ENCODE data around the gene CNTNAP2. TPM values are rescaled to one million over a fixed set of nuclear protein-coding genes. Genes with fewer than 3 reads are reported as not detected.

CNTNAP2 gene
- total and polyA plus RNA-seq, 4 experiments from 2014 or later, result 0.19 to 0.50 (median 0.20) TPM; not detected in 1

GRCh38 chr7:146635205-146636032 is 518.8 kb downstream of the CNTNAP2 start:
- H3K9me3 ChIP-seq (ENCODE audit: control insufficient read depth in 1 of 2, low read length in 2 of 2), result no peaks in the 10 kb centered on the region
- no peaks in the 10 kb centered on the region for H3K4me1 ChIP-seq (ENCODE audit: insufficient read depth, low read length)
- intact Hi-C loops (cut with micrococcal nuclease), result no loop called here
- ChIA-PET POLR2A (ENCODE audit: partially characterized antibody) (no interaction called here), CTCF (ENCODE audit: partially characterized antibody) (no interaction called here)
- no peak overlapping the region for H3K27ac ChIP-seq (ENCODE audit: low read depth, low read length)
- H3K27ac Mint-ChIP-seq, result no peak overlapping the region
- H3K4me1 Mint-ChIP-seq, result no peaks in the 10 kb centered on the region
- no peaks in the 10 kb centered on the region for H3K27me3 ChIP-seq (ENCODE audit: insufficient read depth, low read length)
- no peak overlapping the region for H3K4me3 Mint-ChIP-seq
- peaks cover 0 to 13% (median 6%) of the 10 kb centered on the region in 8 donors for H3K9me3 Mint-ChIP-seq
- no peak for DNase-seq
- H3K4me3 ChIP-seq (ENCODE audit: low read length in 2 of 2), result no peak overlapping the region
- no peaks in the 10 kb centered on the region for H3K36me3 ChIP-seq (ENCODE audit: insufficient read depth, low read length)
- no peaks in the 10 kb centered on the region for H3K27me3 Mint-ChIP-seq
- H3K36me3 Mint-ChIP-seq, result no peaks in the 10 kb centered on the region

DNA sequence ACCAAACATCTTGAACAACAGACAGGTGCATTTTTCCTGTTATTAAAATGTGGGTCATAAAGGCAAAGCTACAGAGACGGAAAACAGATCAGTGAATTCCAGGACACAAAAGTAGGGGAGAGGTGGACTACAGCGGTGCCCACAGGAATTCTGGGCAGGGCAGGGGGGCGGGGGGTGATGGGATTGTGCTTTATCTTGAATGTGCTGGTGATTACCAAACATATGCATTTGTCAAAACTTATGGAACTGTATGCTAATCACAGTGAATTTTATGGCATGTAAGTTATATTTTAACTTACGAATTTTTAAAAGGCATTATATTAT is 519.4 kb downstream of the CNTNAP2 start:
- Mint-ChIP-seq H3K9me3 (peaks cover 0 to 10% (median 3%) of the 10 kb centered on the region in 8 donors), H3K4me3 (no peak overlapping the region), H3K27ac (no peak overlapping the region), H3K4me1 (no peaks in the 10 kb centered on the region), H3K27me3 (no peaks in the 10 kb centered on the region), H3K36me3 (no peaks in the 10 kb centered on the region)
- no peaks in the 10 kb centered on the region for H3K4me1 ChIP-seq (ENCODE audit: insufficient read depth, low read length)
- no peak overlapping the region for H3K27ac ChIP-seq (ENCODE audit: low read depth, low read length)
- DNase-seq, result no peak
- POLR2A ChIA-PET (ENCODE audit: partially characterized antibody), result no interaction called here
- CTCF ChIA-PET (ENCODE audit: partially characterized antibody), result no interaction called here
- no peaks in the 10 kb centered on the region for H3K36me3 ChIP-seq (ENCODE audit: insufficient read depth, low read length)
- H3K27me3 ChIP-seq (ENCODE audit: insufficient read depth, low read length), result no peaks in the 10 kb centered on the region
- H3K9me3 ChIP-seq (ENCODE audit: control insufficient read depth in 1 of 2, low read length in 2 of 2), result no peaks in the 10 kb centered on the region
- no peak overlapping the region for H3K4me3 ChIP-seq (ENCODE audit: low read length in 2 of 2)
- intact Hi-C loops (cut with micrococcal nuclease), result no loop called here

DNA sequence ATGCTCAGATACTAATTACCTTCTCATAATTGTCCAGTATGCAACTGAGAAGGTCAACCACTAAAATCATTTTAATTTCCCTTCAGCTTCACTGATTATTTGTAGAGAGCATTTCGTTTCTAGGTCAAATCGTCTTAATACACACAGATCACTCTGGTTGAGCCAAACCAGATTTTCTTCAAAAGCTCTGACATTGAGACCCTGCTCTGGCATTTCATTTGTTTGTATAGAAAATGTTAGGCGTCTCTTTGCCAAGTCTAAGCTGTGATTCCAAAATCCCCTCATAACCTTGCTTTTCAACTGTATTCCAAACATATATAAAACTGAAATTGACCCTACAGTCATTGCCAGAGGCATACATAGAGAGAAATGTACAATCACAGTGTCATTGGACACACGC is 520.0 kb downstream of the CNTNAP2 start:
- no peaks in the 10 kb centered on the region for H3K9me3 ChIP-seq (ENCODE audit: control insufficient read depth in 1 of 2, low read length in 2 of 2)
- no peaks in the 10 kb centered on the region for H3K4me1 Mint-ChIP-seq
- H3K4me3 Mint-ChIP-seq, result no peak overlapping the region
- H3K4me1 ChIP-seq (ENCODE audit: insufficient read depth, low read length), result no peaks in the 10 kb centered on the region
- no peaks in the 10 kb centered on the region for H3K36me3 ChIP-seq (ENCODE audit: insufficient read depth, low read length)
- no peak for DNase-seq
- ChIA-PET CTCF (ENCODE audit: partially characterized antibody) (no interaction called here), POLR2A (ENCODE audit: partially characterized antibody) (no interaction called here)
- no peak overlapping the region for H3K27ac ChIP-seq (ENCODE audit: low read depth, low read length)
- no peaks in the 10 kb centered on the region for H3K27me3 ChIP-seq (ENCODE audit: insufficient read depth, low read length)
- H3K4me3 ChIP-seq (ENCODE audit: low read length in 2 of 2), result no peak overlapping the region
- intact Hi-C loops (cut with micrococcal nuclease), result no loop called here
- H3K9me3 Mint-ChIP-seq, result peaks cover 0 to 10% (median 3%) of the 10 kb centered on the region in 8 donors
- H3K36me3 Mint-ChIP-seq, result no peaks in the 10 kb centered on the region
- no peaks in the 10 kb centered on the region for H3K27me3 Mint-ChIP-seq
- no peak overlapping the region for H3K27ac Mint-ChIP-seq

GRCh38 chr7:146639291-146639690 is 522.7 kb downstream of the CNTNAP2 start:
- Mint-ChIP-seq H3K27ac (no peak overlapping the region), H3K4me3 (no peak overlapping the region), H3K4me1 (no peaks in the 10 kb centered on the region), H3K36me3 (no peaks in the 10 kb centered on the region), H3K9me3 (peaks cover 0 to 9% (median 5%) of the 10 kb centered on the region in 8 donors), H3K27me3 (no peaks in the 10 kb centered on the region)
- no peaks in the 10 kb centered on the region for H3K9me3 ChIP-seq (ENCODE audit: control insufficient read depth in 1 of 2, low read length in 2 of 2)
- no peaks in the 10 kb centered on the region for H3K36me3 ChIP-seq (ENCODE audit: insufficient read depth, low read length)
- no peak for DNase-seq
- H3K4me1 ChIP-seq (ENCODE audit: insufficient read depth, low read length), result no peaks in the 10 kb centered on the region
- no peak overlapping the region for H3K27ac ChIP-seq (ENCODE audit: low read depth, low read length)
- ChIA-PET CTCF (ENCODE audit: partially characterized antibody) (no interaction called here), POLR2A (ENCODE audit: partially characterized antibody) (no interaction called here)
- no peak overlapping the region for H3K4me3 ChIP-seq (ENCODE audit: low read length in 2 of 2)
- no peaks in the 10 kb centered on the region for H3K27me3 ChIP-seq (ENCODE audit: insufficient read depth, low read length)
- intact Hi-C loops (cut with micrococcal nuclease), result no loop called here

GRCh38 chr7:146641491-146641890 is 524.9 kb downstream of the CNTNAP2 start:
- H3K27me3 ChIP-seq (ENCODE audit: insufficient read depth, low read length), result no peaks in the 10 kb centered on the region
- H3K9me3 Mint-ChIP-seq, result peaks cover 4 to 16% (median 5%) of the 10 kb centered on the region in 8 donors
- no peaks in the 10 kb centered on the region for H3K9me3 ChIP-seq (ENCODE audit: control insufficient read depth in 1 of 2, low read length in 2 of 2)
- no peak for DNase-seq
- no peak overlapping the region for H3K27ac ChIP-seq (ENCODE audit: low read depth, low read length)
- no peak overlapping the region for H3K4me3 ChIP-seq (ENCODE audit: low read length in 2 of 2)
- no peaks in the 10 kb centered on the region for H3K4me1 ChIP-seq (ENCODE audit: insufficient read depth, low read length)
- intact Hi-C loops (cut with micrococcal nuclease), result no loop called here
- no peaks in the 10 kb centered on the region for H3K36me3 ChIP-seq (ENCODE audit: insufficient read depth, low read length)
- ChIA-PET POLR2A (ENCODE audit: partially characterized antibody) (no interaction called here), CTCF (ENCODE audit: partially characterized antibody) (no interaction called here)
- no peaks in the 10 kb centered on the region for H3K27me3 Mint-ChIP-seq
- H3K27ac Mint-ChIP-seq, result no peak overlapping the region
- no peaks in the 10 kb centered on the region for H3K4me1 Mint-ChIP-seq
- no peaks in the 10 kb centered on the region for H3K36me3 Mint-ChIP-seq
- no peak overlapping the region for H3K4me3 Mint-ChIP-seq

DNA sequence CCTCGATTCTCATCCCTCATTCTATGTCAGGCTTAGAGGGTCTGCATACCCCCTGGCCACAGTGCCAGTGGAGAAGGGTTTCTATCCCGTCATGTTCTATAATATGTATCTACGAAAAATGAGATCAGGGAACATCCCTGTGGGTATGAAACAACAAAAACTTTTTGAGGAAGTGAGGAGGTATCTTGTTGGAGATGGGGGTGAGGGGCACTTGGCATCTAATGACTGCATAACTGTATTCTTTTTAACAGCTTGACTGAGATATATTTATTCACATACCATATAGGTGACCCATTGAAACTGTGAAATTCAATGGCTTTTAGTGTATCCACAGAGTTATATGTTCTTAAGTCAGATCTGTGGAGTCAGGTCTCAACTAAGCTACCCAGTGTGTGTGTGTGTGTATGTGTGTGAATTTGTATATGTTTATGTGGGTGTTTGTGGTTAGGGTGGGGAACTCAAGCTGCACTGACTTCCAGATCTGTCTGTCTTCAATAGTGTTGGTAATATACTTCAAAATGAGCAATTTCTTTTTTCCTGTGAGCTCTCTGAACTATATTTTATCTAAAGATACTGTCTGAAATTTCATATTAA is 528.9 kb downstream of the CNTNAP2 start:
- intact Hi-C loops (cut with micrococcal nuclease), result no loop called here
- H3K27ac Mint-ChIP-seq, result no peak overlapping the region

GRCh38 chr7:146647445-146647844 is 530.8 kb downstream of the CNTNAP2 start:
- H3K27me3 ChIP-seq (ENCODE audit: insufficient read depth, low read length), result no peaks in the 10 kb centered on the region
- H3K27ac ChIP-seq (ENCODE audit: low read depth, low read length), result no peak overlapping the region
- Mint-ChIP-seq H3K4me3 (no peak overlapping the region), H3K4me1 (no peaks in the 10 kb centered on the region), H3K27ac (no peak overlapping the region), H3K9me3 (peaks cover 0 to 16% (median 7%) of the 10 kb centered on the region in 8 donors), H3K36me3 (no peaks in the 10 kb centered on the region), H3K27me3 (no peaks in the 10 kb centered on the region)
- H3K9me3 ChIP-seq (ENCODE audit: control insufficient read depth in 1 of 2, low read length in 2 of 2), result peaks cover 0 to 5% of the 10 kb centered on the region in 2 donors
- no peaks in the 10 kb centered on the region for H3K36me3 ChIP-seq (ENCODE audit: insufficient read depth, low read length)
- no peaks in the 10 kb centered on the region for H3K4me1 ChIP-seq (ENCODE audit: insufficient read depth, low read length)
- no peak for DNase-seq
- intact Hi-C loops (cut with micrococcal nuclease), result no loop called here
- H3K4me3 ChIP-seq (ENCODE audit: low read length in 2 of 2), result no peak overlapping the region
- ChIA-PET POLR2A (ENCODE audit: partially characterized antibody) (no interaction called here), CTCF (ENCODE audit: partially characterized antibody) (no interaction called here)

More for the DNA sequence above, 528.9 kb downstream of the CNTNAP2 start:
- Histone ChIP-seq H3K4me3 (ENCODE audit: low read length in 2 of 2) (no peak overlapping the region), H3K27me3 (ENCODE audit: insufficient read depth, low read length) (no peaks in the 10 kb centered on the region), H3K4me1 (ENCODE audit: insufficient read depth, low read length) (no peaks in the 10 kb centered on the region), H3K9me3 (ENCODE audit: control insufficient read depth in 1 of 2, low read length in 2 of 2) (peaks cover 0 to 5% of the 10 kb centered on the region in 2 donors), H3K36me3 (ENCODE audit: insufficient read depth, low read length) (no peaks in the 10 kb centered on the region), H3K27ac (ENCODE audit: low read depth, low read length) (no peak overlapping the region)
- Mint-ChIP-seq H3K36me3 (no peaks in the 10 kb centered on the region), H3K4me1 (no peaks in the 10 kb centered on the region), H3K27me3 (no peaks in the 10 kb centered on the region), H3K9me3 (peaks cover 2 to 16% (median 10%) of the 10 kb centered on the region in 8 donors), H3K4me3 (no peak overlapping the region)
- DNase-seq, result no peak
- ChIA-PET POLR2A (ENCODE audit: partially characterized antibody) (no interaction called here), CTCF (ENCODE audit: partially characterized antibody) (no interaction called here)
